B cell (primary cell): ENCODE data around the gene SFMBT2.

Experiments used
- CTCF ChIP-seq: fragments of 200-600 bp; IDR thresholded peaks from one replicate; pipeline ENCODE4 v1.8.0; 2022; ENCODE audit warnings: antibody characterized with exemption, mild to moderate bottlenecking
- EZH2 ChIP-seq: IDR thresholded peaks from 2 replicates; pipeline ENCODE4 v1.6.1; 2012; ENCODE audit warnings: borderline replicate concordance, low read depth, mild to moderate bottlenecking, moderate library complexity, low read length; ENCODE audit not compliant: insufficient read depth, poor library complexity, severe bottlenecking

GRCh38 chr10:7317786-7318446 is 92.9 kb downstream of the SFMBT2 start:
- TF ChIP-seq CTCF: no peak
- no peak for TF ChIP-seq EZH2
